Stimulated activated CD8-positive, alpha-beta memory T cell treated with anti-CD3 and anti-CD28 coated beads, Interleukin-15, amount 100 ng/mL, for 1 hour (primary cell): ENCODE results near the gene SLC7A10.

Experiments
- DNase-seq: peaks from one replicate; pipeline ENCODE4 v3.0.0-alpha.2; 2020; ENCODE audit warnings: low read depth

SLC7A10 gene

DNA sequence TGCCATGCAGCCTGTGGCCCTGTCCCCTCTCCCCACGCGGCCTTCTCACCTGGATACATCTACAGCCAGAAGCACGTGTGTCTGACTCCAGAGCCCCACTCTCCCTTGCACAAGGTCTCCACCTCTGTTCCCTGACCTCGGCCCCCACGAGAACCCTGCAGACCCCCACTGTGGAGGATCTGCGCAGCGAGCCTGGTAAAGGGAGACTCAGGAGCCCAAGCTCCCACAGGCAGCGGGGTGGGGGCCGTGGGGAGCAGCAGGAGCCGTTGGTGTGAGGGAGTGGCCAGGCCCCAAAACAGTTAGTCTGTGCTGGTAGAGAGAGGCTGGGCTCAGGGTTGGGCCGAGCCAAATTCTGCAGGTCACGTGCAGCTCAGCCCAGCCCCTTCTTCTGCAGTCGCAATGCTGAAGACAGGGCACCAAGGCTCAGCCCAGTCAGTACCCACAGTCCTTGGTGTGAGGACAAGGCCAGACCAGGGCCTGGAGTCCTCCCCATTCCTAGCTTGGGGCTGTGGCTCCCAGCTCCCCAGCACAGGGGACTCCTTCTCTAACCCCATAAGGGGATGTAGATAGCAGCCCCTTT lies 28.7 kb upstream of the SLC7A10 start:
- DNase-seq: no peak

DNA sequence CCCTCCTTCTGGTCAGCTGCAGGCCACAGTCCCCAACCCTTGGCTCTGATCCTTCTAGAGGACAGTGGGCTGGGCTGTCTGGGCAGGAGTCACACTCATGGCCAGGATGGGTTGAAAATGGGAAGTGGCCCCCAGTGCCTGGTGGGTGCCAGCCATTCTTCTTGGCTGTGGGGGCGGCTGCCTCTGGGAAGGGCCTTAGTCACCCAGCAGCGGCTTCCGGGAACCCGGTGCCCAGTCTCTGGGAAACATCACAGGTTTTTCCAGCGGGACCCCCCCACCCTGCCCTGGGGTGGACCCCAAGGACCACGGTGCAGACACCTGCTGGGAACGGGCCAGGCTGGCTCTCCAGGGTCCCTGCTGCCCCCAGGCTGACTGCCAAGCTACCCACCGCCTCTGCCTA lies 27.3 kb upstream of the SLC7A10 start:
- DNase-seq: no peak

DNA sequence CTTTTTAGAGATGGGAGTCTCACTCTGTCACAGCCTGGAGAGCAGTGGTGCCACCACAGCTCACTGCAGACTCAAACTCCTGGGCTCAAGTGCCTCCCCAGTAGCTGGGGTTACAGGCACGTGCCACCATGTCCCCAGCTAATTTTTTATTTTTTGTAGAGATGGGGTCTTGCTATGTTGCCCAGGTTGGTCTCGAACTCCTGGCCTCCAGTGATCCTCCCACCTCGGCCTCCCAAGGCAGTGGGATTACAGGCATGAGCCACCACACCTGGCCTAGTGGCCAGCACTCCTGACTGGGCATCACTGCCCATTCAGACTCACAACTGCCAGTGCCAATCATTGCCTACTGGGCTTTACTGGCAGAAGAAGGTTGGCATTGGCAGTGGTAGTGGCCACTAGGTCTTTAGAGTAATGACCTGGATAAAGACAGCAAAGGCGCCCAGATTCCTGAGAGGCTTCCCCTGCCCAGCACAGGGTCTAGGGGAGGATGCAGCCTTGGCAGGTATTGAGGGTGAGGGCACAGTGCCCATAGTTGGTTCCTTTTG lies 26.8 kb upstream of the SLC7A10 start:
- no peak for DNase-seq

DNA sequence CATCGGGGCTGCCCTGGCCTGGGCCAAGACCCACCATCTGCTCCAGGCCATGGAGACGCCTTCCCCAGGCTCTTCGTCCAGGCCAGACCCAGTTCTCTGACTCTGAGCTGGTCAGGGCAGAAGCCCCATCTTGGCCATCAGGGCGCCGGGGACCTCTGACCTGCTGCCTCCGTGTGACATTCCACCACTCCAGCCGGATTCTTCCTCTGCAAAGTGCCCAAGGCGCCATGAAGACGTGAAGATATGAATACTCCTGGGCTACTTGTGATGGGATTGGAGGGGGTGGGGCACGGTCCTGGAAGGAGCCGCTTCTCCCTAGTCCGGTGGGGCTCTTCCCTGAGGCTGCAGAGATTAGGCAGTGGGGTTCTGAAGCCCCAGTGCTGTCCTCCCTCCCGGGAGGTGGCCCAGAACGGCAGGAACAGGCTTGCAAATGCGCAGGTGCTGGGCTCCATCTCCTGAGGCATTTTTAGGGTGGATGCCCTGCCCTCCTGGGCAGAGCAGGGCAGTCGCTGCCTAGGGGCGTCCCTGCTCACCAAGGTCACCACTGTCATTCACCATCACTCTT lies 26.0 kb upstream of the SLC7A10 start:
- DNase-seq: no peak

DNA sequence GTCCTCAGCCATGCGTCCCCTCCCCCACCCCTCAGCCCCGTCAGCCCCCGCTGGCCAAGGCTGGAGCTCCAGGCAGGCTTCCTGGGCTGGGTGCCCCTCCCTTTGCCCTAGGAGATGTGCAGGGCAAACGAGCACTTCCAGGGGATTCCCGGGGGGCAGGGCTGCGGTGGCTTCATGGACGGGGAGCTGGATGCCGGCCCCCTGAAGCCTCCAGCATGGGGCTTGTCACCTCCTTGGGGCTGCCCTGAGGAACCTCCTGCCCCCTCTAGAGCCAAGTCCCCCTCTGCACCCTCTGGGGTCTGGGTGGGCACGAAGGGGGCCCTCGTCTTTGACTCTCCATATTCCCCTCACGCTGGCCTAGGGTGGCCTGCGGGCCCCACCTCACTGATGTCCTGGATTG lies 25.4 kb upstream of the SLC7A10 start:
- no peak for DNase-seq

DNA sequence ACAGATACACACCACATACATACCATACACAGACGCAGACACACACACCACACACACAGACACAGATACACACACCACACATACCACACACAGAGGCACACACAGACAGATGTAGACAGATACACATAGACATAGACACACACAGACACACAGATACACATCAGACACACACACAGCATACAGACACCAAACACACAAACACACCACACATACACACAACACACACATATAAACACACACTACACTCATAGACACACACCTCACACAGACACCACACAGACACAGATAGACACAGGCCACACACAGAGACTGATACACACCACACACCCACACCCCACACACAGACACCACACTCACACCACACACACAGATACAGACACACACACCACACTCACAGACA lies 24.9 kb upstream of the SLC7A10 start:
- DNase-seq: no peak

DNA sequence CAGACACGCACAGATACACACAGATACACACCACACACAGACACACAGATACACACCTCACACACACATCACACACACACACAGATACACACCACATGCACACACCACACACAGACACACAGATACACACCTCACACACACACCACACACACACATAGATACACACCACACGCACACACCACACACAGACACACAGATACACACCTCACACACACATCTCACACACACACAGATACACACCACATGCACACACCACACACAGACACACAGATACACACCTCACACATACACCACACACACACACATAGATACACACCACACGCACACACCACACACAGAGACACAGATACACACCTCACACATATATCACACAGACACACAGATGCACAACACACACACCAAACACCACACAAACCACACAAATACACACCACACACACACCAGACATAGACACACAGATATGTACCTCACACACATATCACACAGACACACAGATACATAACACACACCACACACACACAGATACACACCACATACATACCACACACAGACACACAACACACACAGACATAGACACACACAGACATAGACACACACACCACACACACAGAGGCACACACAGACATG lies 24.2 kb upstream of the SLC7A10 start:
- DNase-seq: no peak

DNA sequence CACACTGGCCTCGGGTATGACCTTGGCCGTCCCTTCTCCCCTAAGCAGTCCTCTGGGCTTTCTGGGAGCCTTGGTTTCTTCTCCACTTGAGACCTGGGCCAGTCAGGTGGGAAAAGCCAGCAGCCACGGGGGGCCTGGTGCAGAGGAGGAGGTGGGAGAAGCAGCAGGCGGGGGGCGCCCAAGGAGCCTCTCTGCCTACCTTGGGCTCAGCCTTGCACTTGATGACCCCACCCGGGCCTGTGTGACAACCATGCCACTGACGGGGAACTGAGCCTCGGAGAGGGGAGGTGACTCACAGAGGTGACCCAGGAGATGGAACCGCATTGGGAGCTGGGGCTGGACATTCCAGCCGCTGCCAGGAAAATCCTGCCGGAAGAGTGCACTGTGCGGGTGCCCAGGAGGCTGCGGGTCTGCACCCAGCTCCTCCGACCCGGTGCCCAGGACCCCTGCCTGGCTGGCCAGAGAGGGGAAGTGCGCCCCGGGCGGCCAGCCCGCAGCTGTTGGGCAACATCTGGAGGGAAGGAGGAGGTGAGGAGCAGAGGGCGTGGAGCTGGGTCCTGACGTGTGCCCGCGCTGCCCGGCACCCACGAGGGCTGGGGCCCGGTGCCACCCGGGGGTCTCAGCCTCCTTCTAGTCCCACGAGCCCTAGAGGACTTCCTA lies 23.4 kb upstream of the SLC7A10 start:
- DNase-seq: no peak

DNA sequence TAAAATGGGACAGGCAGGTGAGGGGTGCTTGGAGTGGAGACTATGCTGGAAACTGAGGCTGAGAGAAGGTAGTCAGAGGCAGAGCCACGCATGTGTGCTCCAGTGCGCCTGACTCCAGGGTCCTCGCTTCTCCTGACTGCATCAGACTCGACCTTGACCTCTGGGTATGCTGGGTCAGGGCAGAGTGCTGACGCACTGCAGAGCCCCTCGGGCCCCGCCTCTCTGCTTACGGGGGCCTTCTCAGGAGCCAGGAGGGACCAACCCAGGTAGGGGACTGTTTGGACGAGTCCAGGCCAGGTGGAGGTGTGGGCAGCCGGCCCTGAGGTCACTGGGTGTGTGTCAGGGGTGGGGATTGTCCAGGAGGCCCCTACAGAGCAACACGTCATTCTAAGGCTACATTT lies 22.9 kb upstream of the SLC7A10 start:
- no peak for DNase-seq

DNA sequence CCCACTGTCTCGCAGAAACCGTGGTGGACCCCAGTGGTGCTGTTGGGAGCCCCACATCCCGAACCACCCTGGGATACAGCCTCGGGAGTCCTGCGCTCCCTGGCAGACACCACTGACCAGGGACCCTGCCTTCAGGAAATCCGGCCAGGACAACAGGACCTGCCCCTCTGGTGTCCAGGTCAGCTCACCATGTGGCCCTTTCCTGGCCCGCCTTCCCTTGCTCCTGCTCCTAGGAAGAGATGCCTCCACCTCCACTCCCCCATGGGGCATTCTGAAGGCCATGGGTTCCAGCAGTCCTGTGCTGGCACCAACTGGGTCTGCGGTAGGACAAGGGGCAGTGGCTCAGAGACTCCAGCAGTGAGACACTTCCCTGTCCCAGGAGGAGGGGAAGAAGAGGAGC lies 22.5 kb upstream of the SLC7A10 start:
- DNase-seq: no peak

DNA sequence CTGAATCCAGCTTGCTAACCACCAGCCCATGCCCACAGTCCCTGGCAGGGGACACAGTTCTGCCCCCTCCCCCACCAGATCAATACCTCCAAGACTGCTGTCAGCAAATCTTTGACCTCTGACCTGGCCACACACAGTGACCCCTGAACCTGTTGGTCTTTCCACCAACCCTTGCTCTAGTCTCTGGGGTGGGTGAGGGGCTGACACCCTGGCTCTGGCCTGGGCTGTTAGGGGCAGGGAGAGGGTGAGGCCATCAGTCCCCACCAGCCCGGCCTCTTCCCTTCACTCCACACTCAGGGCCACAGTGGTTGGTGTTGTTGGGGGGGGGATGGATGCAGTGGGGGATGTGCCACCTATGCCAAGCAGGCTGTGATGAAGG lies 21.8 kb upstream of the SLC7A10 start:
- DNase-seq: no peak

DNA sequence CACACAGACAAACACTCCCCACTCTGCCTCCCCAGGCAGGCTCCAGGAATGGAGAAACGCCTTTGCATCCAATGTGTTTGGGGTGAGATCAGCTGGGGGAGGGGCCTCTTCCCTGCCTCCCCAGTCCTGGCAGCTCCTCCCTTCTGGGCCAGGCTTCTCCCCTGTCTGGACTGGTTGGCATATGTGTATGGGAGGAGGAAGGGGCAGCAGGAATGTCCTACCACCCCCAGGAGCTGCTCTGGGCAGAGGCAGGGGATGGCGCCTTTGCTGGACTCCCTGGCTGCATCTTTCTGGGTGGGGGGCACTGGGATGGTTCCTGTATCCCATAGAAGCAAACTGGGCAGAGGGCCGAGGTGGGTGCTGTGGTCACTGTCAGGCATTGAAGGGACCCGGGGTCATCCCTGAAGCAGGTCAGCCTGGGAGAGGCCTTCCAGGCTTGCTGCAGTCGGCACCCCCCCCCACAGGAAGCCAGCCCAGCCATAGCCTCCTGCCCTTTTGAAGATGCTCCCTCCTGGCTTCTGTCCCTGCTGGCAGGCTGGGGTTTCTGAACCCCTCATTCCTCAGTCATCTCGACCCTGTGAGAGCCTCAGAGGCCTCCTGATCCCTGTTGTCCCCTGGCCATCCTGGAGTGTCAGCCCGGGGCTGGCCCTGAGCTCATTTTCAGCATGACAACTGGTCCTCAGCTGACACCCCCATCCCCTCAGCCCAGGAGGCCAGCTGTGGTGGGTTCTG lies 21.2 kb upstream of the SLC7A10 start:
- DNase-seq: no peak

DNA sequence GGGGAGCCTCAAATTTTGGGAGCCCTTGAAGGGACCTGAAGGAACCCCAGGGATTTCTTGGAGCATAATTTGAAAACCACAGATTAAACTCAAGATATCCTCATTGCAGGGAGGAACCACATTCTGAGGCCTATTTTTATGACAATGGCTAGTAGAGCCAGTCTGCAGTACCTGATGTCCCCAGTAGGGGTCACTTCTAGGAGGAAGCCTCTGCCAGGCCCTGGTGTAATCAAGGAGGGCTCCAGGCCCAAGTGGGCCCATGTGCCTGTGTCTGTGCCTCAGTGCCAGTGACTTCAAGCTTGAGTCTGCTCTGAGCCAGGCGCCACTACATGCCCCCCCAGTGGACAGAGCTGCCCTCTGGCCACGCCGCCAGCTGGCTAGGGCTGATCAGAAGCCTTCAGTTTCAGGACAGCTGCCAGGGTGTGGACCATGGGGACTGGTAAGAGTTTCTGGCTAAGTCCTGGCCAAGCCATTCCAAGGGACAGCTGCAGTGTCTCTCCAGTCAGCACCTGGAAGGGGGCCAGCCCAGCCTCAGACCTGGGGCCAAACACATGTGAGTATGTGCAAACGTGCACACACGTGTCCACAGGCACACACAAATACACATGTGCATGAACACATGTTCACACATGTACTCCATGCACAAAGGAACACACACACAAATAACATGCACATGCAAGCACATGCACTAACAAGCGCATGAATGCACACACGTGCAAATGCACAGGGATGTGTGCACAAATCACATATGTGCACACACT lies 20.5 kb upstream of the SLC7A10 start:
- DNase-seq: no peak

DNA sequence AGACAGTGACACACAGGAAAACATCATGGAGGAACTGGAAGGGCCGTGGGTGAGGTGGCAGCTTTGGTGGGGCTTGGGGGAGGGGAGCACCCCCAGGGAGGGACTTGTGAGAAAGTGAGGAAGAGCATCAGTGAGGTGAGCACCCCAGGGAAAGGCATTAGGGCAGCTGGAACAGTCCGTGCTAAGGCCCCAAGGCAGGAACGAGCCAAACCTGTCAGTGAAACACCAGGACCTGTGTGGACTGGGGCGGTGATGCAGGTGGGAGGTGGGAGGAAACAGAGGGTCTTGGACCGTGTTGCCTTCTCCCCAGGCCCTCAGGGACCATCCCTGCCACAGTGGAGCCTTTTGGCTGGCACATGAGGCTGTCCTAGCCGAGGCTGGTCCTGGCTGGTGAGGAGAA lies 17.3 kb upstream of the SLC7A10 start:
- DNase-seq: no peak

DNA sequence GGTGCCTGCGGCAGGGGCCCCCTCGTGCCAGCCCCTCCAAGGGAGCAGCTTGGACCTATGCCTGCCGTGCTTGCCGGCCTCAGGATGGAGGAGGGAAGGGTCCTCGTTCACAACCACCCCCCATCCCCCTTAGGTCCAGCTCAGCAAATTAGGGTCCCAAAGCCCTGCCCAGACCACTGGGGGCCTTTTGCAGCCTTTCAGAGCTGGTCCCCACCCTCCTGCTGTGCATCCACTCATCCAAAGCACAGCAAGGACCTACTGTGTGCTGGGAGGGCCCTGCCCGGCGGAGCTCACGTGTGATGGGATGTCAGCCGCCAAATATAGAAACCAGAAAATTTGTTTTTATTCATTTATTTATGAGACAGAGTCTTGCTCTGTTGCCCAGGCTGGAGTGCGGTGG lies 16.5 kb upstream of the SLC7A10 start:
- DNase-seq: no peak

DNA sequence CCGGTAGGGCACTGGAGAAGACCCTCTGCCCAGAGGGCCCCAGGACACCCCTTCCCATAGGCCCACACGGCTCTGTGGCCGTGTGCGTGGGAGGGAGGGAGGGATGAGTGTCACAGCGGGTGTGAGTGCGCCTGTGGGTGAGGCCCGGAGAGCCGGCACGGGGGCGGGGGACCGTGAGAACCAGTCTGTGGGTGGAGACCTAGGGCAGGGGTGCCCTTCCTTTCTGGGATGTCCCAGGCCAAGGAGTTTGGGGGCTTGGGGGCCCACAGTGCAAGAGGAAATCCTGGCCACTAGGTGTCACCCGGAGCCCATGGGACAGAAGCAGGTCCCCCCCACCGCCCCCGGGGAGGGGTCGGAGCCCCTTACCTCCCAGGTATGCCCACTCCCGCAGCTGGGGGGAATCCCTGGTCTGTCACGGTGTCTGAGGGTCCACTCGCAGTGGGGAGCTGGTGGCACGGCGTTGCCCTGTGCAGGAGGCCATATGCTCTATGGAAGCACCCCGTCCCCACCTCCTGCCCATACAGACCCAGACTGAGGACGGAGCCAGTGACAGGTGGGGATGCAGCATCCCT lies 16.0 kb upstream of the SLC7A10 start:
- no peak for DNase-seq

DNA sequence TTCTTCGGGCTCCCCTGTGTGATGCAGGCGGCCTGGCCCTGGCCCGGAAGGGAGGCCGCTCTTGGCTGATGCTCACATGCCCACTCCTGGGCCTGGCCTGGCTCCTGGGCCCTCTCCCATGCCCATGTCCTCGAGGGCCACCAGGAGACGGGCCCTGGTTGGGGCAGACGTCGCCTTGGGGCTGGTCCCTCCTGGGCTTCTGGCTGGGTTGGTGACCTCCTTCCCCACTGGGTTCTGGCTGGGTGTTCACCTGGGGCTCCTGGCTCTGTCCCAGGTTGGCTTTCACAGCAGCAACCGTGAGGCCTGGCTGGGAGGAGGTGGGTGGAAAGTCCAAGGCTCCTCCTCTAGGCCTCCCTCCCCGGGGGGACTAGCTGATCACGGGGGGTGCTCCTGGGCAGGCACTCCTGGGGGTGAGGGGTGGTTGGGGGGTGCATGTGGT lies 15.5 kb upstream of the SLC7A10 start:
- no peak for DNase-seq

DNA sequence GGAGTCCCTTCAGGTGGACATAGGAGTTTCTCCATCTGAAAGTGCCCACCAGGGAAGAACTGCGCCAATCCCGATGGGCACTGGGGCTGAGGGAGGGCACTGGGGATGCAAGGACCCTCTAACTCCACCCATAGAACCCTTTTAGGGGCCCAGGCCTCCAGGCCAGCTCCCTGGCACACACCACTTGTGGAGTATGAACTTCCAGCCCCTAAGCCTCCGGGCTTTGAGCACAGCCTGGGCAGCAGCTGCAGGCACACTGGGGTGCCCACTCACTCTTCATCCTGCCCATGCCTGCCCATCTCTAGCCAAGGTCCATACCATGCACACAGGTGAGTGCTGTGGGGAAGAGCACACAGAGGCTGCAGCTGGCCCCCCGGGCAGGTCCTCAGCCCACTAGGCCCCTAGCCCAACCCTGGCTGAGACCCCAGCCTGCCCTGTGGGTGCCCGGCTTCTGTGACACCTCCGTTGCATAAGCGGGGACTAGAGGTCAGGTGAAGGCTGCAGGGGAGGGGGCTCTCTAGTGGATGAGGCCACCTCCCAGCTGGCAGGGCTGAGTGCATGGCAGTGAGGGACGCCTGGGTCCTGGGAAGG lies 14.6 kb upstream of the SLC7A10 start:
- DNase-seq: no peak

DNA sequence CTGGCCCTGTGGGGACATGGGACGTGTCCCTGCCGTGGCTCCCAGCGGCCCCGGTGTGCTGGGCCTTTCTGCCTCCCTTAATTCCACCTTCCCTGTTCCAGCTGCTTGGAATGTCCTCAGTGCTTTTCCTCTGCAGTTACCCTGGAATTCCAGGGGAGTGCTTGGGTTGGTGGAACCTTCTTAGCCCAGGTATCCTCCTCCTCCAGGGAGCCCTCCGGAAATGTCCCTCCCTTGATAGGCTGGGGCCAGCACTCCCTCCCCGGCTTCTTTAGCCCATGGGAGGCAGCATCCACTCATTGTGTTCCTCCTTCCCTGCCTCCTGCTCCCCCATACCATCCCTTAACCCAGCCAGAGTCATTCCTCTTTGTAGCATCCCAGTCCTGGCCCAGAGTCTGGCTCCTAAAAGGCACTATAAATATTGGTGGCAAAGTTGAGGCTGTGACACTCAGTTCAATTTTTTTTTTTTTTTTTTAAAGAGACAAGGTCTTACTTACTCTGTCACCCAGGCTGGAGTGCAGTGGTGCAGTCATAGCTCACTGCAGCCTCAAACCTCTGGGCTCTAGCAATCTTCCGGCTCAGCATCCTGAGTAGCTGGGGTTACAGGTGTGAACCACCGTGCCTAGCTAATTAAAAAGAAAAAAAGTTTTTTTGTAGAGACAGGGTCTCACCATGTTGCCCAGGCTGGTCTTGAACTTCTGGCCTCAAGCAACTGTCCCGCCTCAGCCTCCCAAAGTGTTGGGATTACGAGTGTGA lies 13.7 kb upstream of the SLC7A10 start:
- DNase-seq: no peak

DNA sequence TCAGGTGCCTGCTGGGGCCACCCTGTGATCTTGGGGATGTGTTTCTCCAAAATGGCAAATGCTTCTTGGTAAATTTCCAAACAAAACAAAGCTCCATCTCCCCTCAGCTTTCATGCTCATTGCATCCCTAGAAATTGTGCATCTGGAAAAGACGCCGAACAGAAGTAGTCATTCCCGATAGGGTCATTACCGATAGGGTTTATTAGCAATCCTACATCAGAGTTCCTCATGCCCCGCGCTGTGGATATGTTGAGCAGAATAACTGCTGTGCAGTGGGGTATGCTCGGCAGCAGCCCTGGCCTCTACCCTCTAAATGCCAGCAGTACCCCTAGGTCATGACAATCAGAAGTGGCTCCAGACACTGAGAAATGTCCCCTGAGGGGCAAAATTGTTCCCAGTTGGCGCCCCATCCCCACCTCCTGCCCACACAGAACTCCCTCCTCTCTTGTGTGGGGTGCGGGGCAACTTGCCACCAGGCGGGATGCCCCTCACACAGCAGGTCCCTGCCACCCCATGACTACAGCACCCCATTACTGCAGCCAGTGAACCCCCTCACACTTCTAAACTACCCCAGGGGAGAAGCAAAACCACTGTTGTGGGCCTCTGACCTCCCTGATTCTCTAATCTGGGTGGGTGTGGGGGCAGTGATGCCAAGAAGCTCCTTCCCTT lies 13.0 kb upstream of the SLC7A10 start:
- DNase-seq: no peak
